DMS114 treated with DMSO at 0.1 percent for 48 hours (cell line): ENCODE measurements around the gene LYPD5.
"Not testable (repeated sequence)": the region's sequence is repeated elsewhere in the genome, so short reads cannot be mapped to it uniquely, and the experiment has no call there.

ENCODE experiments used
- DNase-seq: peaks from one replicate; lab custom pipeline; 2025; ENCODE audit not compliant: unreplicated experiment; lab: John Stamatoyannopoulos, UW

The LYPD5 gene

GRCh38 chr19:43806848-43807247 lies 4.6 kb upstream of the LYPD5 start:
- no peak for DNase-seq

- not testable (repeated sequence) for DNase-seq
Observed at GRCh38 chr19:43806401-43806800, 4.2 kb upstream of the LYPD5 start.

GRCh38 chr19:43804432-43804831 lies 2.2 kb upstream of the LYPD5 start:
- no peak for DNase-seq

GRCh38 chr19:43799502-43800142 lies 2.6 kb downstream of the LYPD5 start:
- DNase-seq = no peak

- no peak for DNase-seq
Observed at GRCh38 chr19:43798546-43799409, 3.5 kb downstream of the LYPD5 start.

- no peak for DNase-seq
Observed at GRCh38 chr19:43798026-43798545, 4.2 kb downstream of the LYPD5 start.

GRCh38 chr19:43797556-43797955 lies 4.7 kb downstream of the LYPD5 start:
- DNase-seq = no peak

- no peak for DNase-seq
Observed at GRCh38 chr19:43797118-43797517, 5.1 kb downstream of the LYPD5 start.

GRCh38 chr19:43790587-43790986 lies 11.7 kb downstream of the LYPD5 start:
- no peak for DNase-seq

- no peak for DNase-seq
Observed at GRCh38 chr19:43789029-43789428, 13.2 kb downstream of the LYPD5 start.

GRCh38 chr19:43786665-43787064 lies 15.6 kb downstream of the LYPD5 start:
- DNase-seq = no peak

GRCh38 chr19:43784981-43785808 lies 17.1 kb downstream of the LYPD5 start:
- DNase-seq = peak; percentile 53

GRCh38 chr19:43784241-43784980 lies 17.8 kb downstream of the LYPD5 start:
- no peak for DNase-seq

GRCh38 chr19:43783636-43784035 lies 18.6 kb downstream of the LYPD5 start:
- DNase-seq = no peak

- DNase-seq = no peak
Observed at GRCh38 chr19:43782689-43783231, 19.5 kb downstream of the LYPD5 start.

- no peak for DNase-seq
Observed at GRCh38 chr19:43782311-43782660, 20.0 kb downstream of the LYPD5 start.

GRCh38 chr19:43781630-43782310 lies 20.5 kb downstream of the LYPD5 start:
- DNase-seq = no peak

- no peak for DNase-seq
Observed at GRCh38 chr19:43780706-43781525, 21.3 kb downstream of the LYPD5 start, which contains the start of gene KCNN4. Gene KCNN4 (minus strand): TSS chr19:43780973. CDS start chr19:43780861, 112 bp downstream.

- DNase-seq = no peak
Observed at GRCh38 chr19:43779820-43780219, 22.4 kb downstream of the LYPD5 start.
